Stimulated activated CD8-positive, alpha-beta memory T cell treated with anti-CD3 and anti-CD28 coated beads, Interleukin-7, amount 100 ng/mL, for 48 hours (primary cell): ENCODE measurements around the gene THAP7.

Source experiments
- DNase-seq, 2 donors: peaks; one replicate each; pipeline ENCODE4 v3.0.0-alpha.2; 2020; ENCODE audit warnings: low read depth in 1 of 2; ENCODE audit errors: extremely low read depth in 1 of 2

The THAP7 gene

DNA sequence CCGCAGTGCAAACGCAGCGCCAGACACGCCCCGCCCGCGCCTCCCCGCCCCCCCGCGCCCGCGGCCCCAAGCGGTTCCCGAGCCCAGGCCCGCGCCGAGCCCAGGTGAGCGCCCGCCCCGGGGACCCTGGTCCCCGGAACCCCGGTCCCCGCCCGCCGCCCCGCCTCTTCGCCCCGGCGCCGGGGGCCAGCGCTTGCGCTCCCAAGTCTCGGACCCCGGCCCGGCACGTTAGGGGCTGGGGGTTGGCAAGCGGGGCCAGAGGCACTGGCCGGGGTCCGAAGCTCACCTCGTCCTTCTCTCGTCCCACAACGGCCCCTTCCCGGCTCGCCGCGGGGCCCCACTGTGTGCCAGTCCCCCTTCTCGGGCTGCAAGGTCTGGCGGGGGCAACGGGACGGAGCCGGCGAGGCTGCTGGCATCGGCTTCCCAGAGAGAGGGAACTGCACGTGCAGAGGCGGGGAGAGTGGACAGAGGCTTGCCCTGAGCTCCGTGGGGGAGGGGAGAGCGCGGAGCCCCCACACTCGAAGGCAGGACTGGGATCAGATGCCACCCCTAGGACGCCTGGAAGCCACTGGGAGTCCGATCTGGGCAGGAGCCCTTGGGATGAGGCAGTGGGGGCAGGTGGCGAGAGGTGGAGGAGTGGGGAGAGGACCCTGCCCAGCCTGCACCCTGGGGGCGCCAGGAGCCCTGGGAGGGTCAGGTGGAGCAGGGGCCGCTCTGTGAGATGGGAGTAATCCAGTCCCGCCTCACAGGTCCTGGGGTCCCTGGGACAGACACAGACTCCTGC, 36.6 kb downstream of the THAP7 start:
- DNase-seq: no peak

- DNase-seq: no peak
Measured at GRCh38 chr22:20964799-20965103, 37.2 kb downstream of the THAP7 start.

DNA sequence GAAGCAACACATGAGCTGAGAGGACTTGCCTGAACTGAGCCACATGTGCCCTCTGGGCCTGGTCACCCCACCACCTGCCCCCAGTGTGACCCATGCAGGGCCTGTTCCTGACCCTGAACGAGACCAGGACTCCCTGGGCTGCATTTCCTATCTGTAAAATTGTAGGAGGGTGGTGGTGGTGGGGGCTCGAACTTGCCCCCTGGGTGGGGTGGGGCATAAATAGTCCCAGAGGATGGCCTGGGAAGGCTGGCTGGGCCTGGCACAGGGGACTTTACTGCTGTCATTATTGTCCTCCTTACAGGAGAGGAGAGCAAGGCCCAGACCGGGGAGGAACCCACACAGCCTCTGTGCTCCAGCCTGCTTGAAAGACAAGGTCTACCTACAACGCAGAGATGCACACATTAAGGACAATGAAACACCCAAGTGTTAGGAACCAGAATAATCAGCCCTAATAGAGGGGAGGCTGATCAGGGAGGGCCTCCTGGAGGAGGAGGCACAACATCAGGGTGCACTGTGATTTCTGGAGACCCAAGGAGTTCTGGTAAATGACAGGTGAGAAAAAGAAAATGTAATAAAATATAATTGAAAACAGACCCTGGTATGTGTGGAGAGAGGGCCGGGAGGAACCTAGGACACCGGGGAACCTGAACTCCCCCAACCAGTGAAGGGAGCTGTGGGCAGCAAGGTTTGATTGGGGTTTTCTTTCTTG, 37.7 kb downstream of the THAP7 start:
- no peak for DNase-seq

- no peak for DNase-seq
Measured at GRCh38 chr22:20963201-20964052, 38.5 kb downstream of the THAP7 start.

DNA sequence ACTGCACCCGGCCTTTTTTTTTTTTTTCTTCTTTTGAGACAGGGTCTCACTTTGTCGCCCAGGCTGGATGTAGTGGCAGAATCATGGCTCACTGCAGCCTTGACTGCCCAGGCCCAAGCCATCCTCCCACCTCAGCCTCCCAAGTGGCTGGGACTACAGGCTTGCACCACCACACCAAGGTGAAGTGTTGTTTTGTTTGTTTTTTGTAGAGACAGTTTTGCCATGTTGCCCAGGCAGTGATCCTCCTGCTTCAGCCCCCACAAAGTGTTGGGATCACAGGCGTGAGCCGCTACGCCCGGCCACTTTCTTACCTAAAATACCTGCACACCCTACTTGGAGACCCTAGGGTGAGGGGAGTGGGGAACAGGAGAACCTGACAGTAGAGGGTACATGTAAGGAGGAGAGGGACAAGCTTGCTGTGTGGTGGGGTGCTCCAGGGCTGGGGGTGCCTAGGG, 39.4 kb downstream of the THAP7 start:
- DNase-seq: no peak

DNA sequence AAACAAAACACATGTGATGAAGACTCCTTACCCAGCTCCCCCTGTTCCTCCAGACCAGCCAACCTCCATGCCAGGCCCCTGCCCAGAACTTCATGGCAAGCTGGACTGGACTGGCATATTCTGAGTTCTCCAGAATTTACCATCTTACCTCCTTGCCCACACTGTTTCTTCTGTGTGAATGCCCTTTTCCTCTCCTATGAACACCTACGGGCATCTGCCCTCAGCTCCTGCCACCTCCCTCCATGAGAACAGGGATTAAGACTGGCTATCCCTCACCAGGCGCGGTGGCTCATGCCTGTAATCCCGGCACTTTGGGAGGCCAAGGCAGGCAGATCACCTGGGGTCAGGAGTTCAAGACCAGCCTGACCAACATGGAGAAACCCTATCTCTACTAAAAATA, 41.3 kb downstream of the THAP7 start:
- no peak for DNase-seq

- DNase-seq: no peak
Measured at GRCh38 chr22:20959578-20960461, 42.1 kb downstream of the THAP7 start.

- DNase-seq: no peak
Measured at GRCh38 chr22:20957683-20958431, 44.1 kb downstream of the THAP7 start.

- no peak for DNase-seq
Measured at GRCh38 chr22:20957102-20957682, 44.7 kb downstream of the THAP7 start.

DNA sequence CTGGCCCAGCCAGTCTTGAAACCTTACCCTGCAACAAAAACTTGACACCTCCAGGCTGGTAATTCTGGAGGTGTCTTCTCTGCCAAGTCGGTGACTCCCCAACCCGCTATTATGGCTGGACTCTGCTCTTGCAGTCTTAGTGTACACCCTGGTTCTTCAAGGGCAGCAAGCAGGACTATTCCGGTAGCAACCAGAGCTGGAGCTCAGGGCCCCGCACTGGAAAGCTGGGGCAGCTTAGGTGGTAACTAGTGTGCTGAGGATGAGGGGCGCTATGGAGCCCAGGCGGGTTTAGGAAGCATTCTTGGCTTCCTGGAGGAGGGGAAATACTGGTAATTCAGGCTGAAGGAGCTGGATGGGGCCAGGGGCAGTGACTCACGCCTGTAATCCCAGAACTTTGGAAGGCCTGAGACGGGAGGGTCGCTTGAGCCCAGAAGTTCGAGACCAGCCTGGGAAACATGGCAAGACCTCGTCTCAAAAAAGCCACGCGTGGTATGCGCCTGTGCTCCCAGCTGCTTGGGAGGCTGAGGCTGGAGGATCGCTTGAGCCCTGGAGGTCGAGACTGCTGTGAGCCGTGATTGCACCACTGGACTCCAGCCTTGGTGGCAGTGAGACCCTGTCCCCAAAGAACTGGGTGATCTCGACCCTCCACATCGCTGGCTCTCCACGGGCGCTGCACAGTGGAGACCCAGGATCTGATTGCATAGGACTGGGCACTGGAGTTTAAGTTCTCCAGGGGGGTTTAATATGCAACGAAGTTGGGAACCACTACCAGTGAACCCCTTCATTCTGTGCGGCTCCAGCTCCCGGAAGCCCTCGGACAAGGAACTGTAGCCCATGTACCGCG, 45.4 kb downstream of the THAP7 start:
- DNase-seq: no peak

- no peak for DNase-seq
Measured at GRCh38 chr22:20955548-20955947, 46.4 kb downstream of the THAP7 start.

DNA sequence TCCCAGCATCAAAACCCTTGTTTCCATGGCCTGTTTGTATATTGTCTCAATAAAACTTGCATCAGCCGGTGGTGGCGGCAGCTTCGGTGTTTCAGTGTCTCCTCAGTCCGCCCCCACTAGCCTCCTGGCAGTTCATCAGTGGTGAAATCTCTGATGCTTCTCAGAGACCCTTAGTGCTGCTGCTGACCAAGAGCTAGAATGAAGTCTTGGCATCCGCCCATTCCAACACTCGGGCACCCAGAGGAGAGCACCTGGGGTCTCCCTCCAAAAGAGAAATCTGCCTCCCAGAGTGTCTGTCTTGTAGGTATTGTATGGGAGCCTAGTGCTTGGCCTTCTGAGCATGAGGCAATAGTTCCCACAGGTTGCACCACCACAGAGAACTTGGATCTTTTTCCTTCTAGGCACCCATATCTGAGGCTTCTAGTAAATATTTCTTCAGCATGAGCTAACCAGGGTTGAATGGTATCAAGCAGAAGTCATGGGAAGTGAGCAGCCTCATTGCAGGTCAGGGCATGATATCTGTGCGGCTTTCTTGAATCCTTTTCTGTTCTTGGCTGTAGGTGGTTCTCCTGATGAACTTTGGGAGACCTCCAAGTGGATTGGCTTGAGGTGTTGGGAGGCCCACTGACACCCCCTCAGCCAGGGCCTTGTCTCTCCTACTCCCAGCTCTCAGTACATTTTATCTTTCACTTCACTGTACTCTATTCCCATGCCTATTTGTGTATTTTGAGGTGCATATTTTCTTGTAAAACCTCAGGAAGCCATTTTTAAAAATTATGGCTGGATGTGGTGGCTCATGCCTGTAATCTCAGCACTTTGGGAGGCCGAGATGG, 48.0 kb downstream of the THAP7 start:
- no peak for DNase-seq

- no peak for DNase-seq
Measured at GRCh38 chr22:20953342-20953608, 48.6 kb downstream of the THAP7 start.

DNA sequence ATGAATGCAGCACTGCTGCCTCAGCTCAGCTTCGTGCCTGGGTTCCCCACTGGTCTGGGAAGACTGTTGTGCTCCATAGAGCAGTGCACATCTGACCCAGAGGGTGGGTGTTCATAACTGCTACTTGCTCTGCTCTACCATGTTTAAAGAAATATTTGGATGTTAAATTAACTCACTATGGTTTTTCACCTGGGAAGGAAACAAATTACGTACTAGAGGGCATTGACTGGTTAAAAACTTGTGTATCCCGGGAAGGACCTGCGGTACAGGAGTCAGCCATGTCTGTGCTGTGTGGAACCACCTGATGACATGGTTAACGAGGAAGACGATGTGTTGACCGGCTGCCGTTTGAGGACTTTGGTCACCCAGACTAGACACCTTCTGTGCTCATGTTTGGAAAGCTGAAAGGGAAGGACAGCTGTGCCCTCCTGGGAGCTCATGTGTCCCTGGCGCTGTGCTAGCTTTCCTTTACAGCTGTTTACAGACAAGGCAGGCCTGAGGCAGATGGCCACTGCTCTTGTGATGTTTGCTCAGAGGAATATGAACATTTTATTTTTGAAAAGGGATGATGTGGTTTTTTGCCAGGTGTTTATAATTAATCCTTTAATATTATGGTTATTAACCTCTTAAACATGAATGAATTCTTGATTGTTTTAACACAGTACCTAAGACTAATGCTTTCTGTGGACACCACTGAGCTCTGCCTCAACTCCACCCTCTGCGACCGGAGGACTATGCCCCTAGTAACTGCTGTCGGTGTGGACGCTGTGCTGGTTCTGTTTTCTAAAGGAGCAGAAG, 49.2 kb downstream of the THAP7 start:
- no peak for DNase-seq

DNA sequence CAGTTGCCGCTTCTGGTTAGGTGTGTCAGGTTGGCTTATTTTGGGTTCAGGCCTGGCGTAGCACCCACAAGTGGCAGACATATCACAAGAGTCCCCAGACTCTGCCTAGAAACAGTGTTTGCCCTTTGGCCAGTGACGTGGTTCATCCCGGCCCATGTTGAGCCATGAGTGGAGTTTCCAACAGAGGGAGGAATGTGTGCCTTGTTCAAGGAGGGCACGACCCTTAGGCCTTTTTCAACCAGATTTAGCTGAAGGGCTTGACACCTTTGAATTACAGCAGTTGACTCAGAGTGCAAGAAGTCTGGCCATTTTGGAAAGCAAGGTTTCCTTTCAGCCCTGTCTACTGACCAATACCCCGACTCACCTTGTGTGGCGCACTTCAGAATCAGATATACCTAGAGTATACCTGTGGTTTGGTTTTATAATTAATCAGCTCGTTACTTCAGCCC, 50.0 kb downstream of the THAP7 start:
- DNase-seq: no peak

- DNase-seq: no peak
Measured at GRCh38 chr22:20951151-20951931, 50.6 kb downstream of the THAP7 start.
